ENCODE measurements around the gene PSMD6.

The PSMD6 gene

DNA sequence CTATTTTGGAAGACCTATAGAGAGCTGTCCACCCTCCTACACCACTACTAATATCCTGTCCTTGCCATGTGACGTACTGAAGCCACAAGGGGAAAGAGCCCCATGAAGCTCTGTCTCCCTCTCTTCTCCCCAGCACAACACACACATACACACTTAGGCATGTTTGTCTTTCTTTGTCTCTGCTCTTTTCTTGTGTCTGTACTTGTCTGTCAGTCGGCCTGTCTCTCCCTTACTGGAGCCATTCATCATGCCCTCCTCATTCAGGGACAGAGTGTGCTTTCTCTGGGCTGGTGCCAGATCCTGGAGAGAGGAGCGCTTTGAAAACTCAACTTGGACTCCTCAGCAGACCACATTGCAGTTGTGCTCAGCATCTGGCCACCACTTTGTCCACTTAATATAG lies 47.6 kb downstream of the PSMD6 start:
- no peak for DNase-seq

DNA sequence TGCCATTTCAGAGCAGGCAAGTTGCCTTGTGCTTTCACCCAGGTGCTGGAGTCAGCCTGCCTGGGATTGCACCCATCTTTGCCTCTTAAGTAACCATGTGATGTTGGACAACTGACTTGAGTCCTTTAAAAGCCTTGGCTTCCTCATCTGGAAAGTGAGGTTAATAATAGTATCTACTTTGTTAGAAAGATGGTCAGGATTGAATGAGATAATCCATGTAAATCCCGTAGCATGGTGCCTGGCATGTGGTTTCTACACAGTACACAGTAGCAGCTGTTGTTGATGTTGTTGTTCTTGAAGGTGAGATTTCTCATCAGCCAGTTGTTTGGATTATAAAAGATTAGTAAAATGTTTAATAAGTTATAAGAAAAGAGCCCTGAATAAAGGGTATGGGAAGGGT lies 48.8 kb downstream of the PSMD6 start:
- no peak for DNase-seq

DNA sequence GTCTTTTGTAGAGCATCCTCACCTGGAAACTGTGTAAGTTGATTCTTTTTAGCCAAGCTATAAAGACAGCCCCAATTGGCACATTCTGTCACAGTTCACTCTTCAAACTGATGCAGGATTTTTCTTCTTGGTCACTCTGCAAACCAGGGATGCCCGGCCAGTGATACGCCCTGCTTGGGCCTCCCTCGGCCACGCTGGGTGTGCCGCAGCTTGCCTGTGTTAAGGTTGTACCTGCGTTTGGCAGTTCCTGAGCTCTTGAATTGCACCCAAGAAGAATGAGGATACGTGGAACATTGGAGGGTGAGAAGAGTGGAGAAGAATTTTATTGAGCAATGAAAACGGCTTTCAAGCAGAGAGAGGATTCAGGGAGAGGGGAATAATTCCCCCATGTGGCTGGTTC lies 49.9 kb downstream of the PSMD6 start:
- DNase-seq, result no peak

DNA sequence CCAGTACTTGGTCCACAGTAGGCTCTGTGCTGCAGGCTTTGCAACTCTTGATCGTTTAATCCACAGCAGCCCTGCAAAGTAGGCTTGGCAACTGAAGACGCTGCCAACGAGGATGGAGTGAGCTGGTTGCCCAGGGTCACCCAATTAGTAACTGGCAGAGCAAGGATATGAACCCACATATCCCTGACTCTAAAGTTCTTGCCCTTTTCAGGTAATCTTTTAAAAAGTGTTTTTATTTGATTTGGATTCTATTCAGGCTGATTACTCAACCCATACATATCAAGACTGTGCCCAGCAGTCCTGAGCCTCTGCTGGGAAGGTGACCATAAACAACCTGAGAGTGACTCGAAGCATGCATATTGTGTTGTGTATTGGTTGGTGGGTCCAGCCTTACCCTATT lies 50.3 kb downstream of the PSMD6 start:
- no peak for DNase-seq

DNA sequence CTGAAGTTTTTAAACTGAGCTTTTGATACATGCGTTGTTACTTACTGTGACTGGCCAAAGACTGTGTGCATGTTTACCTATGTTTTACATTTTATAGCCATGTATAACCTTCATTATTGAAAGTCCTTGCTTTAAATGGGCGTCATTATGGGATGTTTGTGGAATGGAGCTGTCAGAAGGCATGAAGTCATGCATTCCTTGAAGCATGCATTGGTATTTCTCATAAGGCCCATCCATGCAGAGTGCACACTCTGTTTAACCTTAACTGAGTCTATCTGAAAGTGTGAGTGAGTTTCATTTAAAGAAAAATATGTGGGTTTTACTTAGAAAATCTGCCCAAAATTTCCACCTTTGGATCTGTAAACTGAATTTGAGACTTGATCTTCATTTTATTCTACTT lies 51.1 kb downstream of the PSMD6 start:
- DNase-seq, result no peak

DNA sequence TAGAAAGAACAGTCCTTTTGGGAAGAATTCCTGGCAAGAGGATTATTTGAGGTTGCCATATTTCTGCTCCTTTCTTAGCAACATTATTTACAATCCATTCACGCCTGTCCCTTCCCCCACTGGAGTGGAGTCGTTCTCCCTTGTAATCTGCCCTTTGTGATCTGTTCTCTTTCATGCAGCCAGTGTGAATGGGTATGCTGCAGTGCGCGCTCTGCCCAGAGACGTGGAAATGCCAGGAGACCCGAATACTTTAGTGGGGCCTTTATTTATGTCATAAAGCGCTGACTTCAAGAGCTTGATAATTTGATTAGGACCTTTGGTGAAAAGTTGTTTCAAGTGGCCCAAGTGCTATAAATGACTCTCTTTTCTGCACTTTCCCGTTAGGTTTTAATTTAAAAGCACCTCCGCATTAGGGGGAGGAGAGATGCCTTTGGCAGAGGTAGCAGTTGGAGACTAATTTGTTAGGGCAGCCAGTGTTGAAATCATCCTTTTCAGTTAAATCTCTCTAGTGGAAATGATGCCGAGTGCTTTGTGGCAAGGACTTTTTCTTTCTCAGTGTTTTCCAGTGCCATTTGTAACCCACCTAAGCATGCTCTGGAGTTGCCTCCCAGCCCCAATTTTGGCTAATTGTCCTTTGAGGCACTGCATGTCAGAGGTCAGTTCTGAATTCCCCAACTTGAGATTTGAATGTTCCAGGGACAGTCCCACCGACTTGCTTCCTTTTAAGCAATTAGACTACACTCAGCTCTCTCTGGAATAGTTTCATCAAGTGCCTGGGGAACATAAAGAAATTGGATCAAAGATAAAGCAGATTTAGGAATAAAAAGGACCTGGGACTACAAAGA lies 52.4 kb downstream of the PSMD6 start:
- DNase-seq, result no peak

DNA sequence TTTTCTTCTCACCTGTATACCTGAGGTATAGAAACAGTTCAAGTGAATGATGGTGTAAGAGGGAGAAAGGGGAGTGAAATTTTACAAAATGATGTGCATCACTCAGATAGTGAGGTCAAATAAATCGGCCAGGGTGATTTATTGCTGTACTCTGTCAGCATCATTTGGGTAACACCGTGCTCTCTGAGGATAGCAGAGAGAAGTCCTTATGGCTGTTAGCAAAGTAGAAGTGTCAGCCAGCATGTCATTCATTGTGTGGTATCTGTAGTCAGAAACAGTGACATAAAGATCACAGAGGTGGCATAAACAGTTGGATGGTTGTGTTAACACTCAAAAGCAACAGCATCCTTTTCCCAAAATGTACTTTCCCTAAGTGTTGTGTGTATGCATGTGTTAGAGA lies 53.4 kb downstream of the PSMD6 start:
- no peak for DNase-seq

DNA sequence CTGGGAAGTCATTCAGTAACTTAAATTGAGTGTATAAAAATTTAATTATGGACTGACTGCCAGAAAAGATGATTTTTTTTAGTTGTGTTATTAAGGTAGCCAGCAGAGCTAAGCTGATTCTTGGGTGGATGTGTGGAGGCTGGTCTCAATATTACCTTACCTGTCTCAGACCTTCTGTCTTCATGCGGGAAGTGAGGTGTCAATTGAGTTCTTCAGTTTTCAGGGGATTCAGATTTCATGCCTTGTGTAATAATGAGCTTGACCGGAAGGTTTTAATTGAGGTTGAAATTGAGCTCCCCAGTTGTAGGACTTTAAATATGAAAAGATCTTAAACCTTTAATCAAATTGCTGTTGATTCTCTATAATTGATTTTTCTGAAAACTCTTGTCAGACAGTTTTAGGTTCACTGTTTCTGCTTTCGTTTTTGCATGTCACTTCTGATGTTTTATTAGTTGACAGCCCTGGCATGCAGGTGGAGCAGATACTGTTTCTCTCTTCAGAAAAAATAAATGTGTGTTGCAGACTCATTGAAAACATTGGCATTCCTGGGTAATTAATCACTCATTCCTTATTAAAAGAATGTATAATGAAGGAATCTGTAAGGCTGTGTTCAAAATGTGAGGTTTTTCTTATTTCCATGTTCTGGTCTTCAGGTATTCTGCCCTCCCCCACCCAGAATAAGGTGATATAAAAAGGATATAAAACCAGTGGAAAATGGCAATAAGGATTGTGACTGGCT lies 54.5 kb downstream of the PSMD6 start:
- DNase-seq, result no peak

DNA sequence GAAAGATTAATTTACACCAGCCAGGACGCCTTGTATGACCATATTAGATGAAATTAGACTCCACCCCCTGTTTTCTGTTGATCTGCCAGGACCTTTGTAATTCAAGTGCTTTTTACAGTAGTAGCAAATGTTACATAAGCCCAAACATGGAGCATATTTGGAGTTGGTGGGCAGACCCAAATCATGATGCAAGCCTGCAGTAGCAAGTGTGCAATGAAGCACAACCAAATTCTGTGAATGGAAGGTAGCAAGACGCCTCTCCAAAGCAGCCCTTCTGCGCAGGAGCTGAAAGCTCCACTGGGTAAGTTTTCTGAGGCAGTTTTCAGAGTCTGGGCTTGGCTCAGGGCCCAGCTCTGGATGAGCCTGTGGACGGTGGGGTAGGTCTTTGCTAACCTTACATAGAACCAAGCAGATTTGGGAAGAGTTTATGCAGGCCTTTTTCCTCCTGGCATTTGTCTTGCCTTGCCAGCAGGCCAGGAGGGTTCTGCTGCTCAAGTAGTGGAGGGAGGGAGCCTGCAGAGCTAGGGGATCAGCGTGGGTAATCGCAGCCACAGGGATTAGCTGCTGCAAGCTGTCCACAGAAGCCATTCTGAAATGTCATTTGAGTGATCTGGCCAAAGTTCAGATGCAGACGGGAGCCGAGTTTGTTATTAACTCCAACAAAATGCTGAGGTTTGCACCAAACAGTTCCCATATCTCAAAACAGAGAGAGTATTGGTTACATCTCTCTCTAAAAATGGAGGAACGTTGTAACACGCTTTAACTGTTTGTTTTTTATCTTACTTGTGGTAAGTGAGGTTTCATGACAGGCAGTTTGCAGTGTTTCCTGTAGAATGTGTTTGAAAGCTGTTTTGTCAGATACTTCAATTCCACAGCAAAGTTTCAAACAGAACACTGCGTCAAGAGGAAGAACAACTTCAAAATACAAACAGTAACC lies 55.4 kb downstream of the PSMD6 start:
- peak in 1 of 2 experiments; percentile 44 for DNase-seq

DNA sequence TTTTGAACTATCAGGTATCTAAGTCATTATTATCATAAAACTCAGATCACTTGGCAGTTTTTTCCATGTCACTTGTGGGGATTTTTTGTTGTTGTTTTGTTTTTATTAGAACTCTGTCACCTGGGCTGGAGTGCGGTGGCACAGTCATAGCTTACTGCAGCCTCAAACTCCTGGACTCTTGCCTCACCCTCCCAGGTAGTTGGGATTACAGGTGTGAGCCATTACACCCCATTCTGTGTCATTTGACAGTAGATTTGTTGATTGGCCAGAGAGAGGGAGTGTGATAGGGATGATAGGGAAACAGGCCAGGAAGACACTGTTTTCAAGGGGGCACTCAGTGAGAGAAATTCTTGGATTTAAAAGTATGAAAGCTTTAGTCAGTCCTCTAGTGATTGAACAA lies 56.4 kb downstream of the PSMD6 start:
- no peak for DNase-seq

DNA sequence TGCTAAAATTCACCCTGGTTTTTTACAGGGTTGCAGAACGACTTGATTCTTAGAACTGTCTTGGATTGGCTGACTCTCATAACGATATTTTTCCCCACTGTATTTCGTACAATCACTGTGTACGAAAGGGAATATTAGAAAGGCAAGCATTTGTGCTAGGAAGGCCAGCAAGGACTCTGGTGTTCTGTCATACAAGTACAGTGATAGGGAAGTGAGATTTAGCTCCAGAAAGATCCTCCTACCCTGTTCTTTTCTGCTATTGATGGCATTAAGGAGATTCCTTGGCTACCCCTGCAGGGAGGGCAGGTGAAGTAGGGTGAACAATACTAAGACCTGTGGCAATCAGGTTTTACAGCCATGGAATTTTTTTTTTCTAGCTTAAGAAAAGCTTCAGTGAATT lies 57.3 kb downstream of the PSMD6 start:
- DNase-seq, result no peak

DNA sequence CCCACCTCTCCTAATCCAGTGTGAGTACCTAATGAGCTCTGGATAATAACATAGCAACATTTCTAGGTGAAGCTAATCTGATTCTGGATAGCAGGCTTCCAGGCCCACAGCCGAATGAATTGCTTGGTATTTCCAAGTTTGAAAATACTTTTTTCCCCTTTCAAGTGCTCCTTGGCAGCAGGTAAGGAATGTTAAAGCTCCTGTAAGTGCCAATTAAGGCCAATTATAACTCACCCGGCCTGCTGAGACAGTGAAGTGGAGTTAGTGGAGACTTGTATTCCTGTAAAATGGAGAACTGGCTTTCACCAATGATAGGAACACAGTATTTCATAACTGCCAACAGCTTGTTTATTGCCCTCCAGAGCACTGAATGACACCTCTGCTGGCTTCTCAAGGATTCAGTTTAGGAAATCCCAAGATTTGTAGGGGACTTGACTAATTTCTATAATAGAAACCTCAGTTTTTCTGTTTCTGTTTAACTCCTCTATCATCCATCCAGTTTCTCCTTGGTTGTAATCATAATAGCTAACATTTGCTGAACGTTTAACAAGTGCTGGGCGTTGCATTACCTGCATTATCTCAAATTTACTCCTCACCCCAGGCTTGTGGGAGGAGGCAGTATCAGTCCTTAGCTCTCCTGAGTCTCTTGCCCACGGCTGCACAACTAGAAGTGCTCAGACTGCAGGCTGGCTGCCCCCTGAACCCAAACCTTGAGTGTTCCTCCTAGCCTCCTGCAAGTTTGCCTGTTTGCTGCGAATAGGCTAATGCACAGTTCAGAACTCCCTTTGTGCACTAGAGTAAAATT lies 58.4 kb downstream of the PSMD6 start:
- DNase-seq, result no peak

DNA sequence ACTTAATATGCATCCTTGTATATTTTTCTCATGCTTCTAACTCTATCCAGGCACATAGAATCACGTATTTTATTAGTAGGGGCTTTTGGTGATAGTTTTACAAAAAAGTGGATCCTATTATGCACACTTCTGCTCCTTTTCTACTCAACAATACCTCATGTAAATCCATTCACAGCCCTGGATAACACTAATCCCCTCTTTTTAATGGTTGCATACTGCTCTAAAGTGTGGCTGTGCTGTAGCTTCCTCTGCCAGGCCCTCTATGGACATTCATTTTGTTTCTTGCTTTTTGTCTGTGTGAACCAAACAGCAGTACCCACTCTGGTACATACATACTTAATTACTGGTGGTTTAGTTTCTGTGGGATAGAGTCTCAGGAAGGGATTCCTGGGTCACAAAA lies 59.8 kb downstream of the PSMD6 start:
- DNase-seq, result no peak

DNA sequence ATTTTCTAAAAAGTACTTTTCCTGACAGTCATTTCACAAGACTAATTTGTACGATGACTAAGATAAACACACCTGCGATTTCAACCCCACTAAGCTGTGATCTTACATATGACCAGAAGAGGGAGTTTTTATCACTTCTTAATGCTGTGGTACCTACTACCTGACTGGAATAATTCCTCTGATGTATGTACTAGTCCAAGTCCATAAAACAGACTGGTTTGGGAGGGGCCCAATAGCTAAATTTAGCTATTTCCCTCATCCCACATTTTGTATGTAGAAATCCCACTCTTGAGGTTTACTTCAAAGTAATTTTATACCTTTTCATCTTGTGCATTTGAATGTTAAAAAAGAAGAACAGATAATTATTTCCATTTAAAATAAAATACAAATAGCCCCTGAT lies 61.4 kb downstream of the PSMD6 start:
- DNase-seq, result no peak
